Activated CD4-positive, CD25-positive, alpha-beta regulatory T cell treated with anti-CD3 and anti-CD28 coated beads, Interleukin-2, amount 50 U/mL, for 16 hours (primary cell): Measurements from ENCODE around the gene MTNR1B.

ENCODE experiments used
- DNase-seq: peaks from one replicate; pipeline ENCODE4 v3.0.0-alpha.2; 2020; ENCODE audit warnings: low read depth, low spot score

Gene MTNR1B

DNA sequence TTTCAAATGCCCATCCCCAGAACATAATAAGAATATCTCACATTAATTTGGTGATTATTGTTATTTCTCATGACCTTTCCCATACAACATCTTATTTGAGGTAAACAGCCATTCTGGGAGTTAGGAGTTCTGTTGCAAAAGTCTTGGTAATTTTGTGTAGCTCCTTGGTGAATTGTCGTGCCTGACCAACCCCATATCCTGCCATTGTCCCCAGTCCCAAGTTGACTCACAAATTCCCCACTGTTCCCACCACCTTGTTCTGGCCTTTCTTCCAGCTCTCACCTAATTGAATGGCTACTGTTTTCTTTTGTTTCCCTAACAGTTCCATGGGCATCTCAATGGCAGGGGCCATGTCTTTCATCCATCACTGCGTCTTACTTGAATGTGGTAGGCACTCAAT, 8.0 kb downstream of the MTNR1B start:
- DNase-seq, result no peak

GRCh38 chr11:92978271-92979111, 9.0 kb downstream of the MTNR1B start:
- no peak for DNase-seq

DNA sequence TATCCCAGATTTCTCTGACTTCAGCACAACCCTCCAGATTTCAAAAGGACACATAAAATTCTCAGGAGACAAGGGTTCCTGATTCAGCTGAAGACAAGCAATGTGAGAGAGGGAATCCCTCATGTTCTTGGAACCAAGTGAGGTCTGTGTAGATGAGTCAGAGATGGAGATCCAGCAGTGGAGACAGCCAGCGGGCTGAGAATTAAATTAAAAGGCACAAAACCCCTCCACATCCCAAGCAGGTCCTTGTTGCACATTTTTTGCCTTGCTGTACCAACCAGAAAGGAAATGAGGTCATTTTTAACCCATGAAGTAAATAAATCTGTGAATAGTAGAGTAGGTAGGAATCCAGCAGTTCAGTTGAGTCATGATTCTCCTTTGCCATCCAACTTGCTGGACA, 9.7 kb downstream of the MTNR1B start:
- DNase-seq, result no peak

DNA sequence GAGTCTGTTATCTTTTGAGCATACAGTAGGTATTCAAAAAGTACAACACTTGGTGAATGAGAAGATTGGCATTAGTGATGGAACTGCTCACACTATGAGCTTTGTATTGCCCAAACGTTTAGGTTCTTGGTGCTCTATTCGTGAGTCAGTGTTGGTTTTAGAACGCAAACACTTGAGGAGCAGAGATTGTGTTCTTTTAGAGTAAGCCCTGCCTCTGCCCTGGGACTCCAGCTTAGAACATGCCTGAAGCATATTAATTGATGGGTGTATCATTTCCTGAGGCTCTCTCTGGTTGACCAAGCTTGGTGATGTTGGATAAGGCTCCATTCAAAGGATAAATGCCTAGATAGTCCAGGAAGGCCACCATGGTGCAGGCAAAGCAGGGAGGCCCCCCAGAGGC, 10.9 kb downstream of the MTNR1B start:
- DNase-seq, result no peak

DNA sequence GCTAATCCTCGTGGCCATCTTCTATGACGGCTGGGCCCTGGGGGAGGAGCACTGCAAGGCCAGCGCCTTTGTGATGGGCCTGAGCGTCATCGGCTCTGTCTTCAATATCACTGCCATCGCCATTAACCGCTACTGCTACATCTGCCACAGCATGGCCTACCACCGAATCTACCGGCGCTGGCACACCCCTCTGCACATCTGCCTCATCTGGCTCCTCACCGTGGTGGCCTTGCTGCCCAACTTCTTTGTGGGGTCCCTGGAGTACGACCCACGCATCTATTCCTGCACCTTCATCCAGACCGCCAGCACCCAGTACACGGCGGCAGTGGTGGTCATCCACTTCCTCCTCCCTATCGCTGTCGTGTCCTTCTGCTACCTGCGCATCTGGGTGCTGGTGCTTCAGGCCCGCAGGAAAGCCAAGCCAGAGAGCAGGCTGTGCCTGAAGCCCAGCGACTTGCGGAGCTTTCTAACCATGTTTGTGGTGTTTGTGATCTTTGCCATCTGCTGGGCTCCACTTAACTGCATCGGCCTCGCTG, 12.1 kb downstream of the MTNR1B start:
- DNase-seq, result no peak

DNA sequence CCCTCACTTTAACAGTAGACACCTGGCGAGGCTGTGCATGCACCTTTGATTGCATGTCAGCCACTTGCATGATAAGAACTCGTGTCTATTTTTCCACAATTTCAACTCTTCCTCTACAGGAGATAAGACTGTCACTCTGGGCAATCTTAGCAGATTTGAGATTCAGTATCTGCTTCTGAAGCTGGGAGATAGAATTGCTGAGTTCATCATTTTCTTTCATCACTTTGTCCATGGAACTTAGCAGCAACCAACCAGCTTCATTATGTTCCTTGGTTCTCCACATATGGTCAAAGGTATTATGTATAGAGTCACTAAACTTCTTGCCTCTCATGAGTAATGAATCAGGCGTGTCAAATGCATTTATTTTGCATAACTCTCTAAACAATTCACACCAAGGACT, 17.1 kb downstream of the MTNR1B start:
- no peak for DNase-seq

DNA sequence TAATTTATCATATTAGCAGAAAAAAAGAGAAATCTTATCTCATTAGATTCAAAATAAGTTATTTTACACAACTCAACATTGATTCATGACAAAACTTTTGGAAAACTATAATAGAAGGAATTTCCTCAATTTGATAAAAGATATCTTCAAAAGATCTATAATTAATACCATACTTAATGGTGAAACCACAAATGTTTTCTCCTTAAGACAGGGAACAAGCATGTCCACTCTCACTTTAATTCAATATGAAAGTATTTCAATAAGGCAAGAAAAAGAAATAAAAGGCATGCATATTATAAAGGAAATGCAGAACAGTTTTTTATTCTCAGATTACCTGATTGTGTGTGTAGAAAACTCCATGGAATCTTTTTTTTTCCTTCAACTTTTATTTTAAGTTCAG, 23.6 kb downstream of the MTNR1B start:
- no peak for DNase-seq

GRCh38 chr11:93000511-93001476, 31.3 kb downstream of the MTNR1B start:
- DNase-seq, result no peak

DNA sequence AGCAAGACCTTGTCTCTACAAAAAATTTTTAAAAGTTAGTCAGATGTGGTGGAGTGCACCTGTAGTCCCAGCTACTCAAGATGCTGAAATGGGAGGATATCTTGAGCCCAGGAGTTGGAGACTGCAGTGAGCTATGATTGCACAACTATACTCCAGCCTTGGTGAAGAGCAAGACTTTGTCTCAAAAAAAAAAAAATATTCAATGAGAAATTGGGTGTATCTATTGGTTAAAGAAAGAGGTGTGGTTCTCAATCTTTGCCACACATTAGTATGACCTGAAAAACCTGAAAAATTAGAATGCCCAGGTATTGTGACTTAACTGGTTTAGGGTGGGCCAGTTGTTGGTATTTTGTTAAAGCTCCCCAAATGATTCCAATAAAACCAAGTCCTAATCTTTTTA, 32.4 kb downstream of the MTNR1B start:
- DNase-seq, result no peak

DNA sequence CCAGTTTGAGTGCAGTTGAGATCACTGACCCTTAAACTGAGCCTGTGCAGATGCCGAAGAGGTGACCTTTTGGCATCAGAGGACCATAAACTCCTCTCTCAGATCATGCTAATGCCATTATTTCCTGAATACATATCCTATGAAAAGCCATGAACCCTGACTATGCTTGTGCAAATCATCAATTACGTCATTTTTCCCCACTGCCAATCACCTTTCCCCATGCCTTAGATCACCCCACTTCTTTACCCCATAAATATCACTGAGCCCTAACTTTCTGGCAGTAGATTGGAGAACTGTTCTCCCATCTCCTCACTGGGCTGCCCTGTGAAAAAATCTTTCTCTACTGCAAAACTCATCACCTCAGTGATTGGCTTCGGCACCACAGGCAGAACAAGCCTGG, 32.9 kb downstream of the MTNR1B start:
- no peak for DNase-seq

- DNase-seq, result no peak
Observed at GRCh38 chr11:93005239-93005638, 35.8 kb downstream of the MTNR1B start.

GRCh38 chr11:93013646-93014045, 44.2 kb downstream of the MTNR1B start:
- no peak for DNase-seq

GRCh38 chr11:93016595-93016994, 47.1 kb downstream of the MTNR1B start:
- no peak for DNase-seq

DNA sequence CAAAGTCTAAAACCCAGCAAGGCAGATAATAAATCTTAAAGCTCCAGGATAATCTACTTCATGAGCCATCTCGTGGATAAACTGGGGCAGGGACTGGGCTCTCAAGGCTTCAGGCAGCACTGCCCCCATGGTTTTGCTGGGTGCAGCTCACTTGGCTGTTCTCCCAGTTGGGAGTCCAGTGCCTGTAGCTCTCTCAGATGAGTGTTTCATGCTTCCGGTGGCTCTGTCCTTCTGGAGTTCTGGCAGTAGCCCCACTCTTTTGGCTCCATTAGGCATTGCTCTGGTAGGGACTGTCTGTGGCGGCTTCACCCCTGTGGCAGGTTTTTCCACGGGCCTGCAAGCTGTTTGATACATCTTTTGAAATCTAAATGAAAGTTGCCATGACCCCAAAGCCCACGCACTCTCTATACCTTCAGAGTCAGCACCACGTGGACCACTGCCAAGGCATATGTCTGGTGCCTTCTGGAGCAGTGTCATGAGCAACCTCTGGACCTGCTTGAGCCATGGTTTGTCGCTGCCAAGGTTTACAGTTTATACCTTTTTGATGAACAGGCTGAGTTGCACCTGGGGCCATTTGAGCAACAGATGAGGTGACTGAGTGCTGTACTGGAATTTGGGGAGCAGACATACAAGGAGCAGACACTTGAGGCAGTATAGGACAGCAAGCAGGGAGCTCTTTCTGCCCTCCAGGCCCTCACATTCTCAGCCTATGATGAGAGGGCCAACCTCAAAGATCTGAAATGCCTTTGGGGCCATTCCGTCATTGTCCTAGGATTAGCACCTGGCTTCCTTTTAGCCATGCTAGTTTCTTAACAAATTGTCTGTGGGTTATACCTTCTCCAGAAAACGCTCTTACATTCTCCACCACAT, 48.6 kb downstream of the MTNR1B start:
- DNase-seq, result no peak

DNA sequence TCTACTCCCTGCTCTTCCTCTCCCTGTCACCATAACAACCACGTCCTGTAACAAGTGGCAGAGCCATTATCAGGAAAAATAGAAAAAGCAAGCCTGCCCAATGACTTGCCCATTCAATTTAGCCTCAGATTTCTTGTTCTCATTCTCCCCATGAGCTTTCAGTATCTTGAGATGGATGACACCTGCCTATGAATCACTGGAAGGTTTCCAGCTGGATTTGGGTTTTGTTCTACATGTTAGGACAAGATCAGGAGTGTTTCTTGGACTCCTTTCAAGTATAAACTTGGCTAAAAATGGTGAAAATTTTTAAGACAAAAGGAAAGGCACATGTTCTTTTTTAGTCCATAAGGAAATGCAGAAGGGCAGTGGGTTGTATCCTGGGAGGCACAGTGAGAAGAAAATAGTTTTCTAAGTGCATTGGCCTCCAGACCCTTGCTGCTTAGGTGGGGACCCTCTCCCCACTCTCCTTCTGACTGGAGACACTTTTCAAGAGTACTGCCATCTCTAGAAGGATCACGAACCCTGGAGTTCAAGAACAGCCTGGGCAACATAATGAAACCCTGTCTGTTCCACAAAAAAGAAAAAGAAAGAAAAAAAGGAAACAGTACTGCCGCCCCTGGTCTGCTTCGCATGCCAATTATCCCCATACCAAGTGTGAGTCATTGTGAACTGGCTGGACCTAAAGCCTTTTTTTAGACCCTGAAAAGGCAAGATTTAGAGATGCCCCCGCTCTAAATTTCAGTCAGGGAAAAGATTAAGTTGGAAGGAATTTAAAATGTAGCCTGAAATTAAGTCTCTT, 51.0 kb downstream of the MTNR1B start:
- no peak for DNase-seq

DNA sequence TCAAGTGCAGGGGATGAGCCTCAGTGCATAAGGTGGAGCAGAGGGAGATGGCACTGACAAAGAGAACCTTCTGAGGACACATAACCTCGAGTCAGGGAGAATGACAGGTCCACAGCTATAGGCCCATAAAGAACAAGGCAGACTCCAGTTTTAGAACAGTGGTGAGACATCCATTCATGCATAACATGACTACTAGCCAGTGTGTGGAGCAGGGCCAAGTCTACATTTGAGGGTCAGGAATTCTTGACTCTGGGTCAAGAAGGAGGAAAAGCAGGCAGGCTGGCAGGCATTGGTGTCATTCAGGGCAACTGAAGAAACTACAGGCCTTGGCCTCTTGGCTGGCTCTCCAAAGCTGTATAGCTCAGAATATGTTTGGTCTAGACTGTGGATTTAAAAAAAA, 54.9 kb downstream of the MTNR1B start:
- DNase-seq, result no peak

- no peak for DNase-seq
Observed at GRCh38 chr11:93025558-93026255, 56.3 kb downstream of the MTNR1B start.

DNA sequence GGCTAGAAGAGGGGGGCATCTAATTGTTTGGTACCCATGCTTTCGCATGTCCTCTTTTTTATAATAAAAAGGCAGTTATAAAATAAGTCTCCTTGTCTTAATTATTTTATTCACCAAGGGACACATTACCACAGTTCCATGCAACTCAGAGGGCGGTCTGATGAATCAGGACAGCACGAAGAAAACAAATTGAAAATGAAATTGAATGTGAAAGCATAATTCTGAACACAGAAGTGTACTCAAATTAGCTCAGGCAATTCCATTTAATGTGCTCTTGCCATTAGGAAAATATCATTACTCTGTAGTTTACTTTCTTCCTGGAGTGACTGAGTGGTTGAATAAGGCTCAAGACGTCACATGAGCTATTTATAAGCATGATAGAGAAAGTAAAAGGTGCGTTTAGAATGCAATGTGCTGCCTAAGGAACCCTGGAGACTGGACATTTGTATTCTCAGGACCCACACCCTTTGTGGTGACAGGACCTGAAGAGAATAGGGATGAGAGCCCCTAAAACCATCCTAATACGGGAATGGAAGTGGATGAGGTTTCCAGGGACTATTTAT, 59.6 kb downstream of the MTNR1B start:
- DNase-seq, result no peak

GRCh38 chr11:93031386-93031785, 61.9 kb downstream of the MTNR1B start:
- no peak for DNase-seq
